Stimulated activated CD8-positive, alpha-beta memory T cell treated with anti-CD3 and anti-CD28 coated beads, Interleukin-4, amount 100 ng/mL, for 1 hour (primary cell): ENCODE data around the gene FCAMR.

ENCODE experiments used
- DNase-seq, 2 donors: peaks; one replicate each; pipeline ENCODE4 v3.0.0-alpha.2; 2020; ENCODE audit warnings: low read depth in 2 of 2, low spot score in 1 of 2

FCAMR gene

DNA sequence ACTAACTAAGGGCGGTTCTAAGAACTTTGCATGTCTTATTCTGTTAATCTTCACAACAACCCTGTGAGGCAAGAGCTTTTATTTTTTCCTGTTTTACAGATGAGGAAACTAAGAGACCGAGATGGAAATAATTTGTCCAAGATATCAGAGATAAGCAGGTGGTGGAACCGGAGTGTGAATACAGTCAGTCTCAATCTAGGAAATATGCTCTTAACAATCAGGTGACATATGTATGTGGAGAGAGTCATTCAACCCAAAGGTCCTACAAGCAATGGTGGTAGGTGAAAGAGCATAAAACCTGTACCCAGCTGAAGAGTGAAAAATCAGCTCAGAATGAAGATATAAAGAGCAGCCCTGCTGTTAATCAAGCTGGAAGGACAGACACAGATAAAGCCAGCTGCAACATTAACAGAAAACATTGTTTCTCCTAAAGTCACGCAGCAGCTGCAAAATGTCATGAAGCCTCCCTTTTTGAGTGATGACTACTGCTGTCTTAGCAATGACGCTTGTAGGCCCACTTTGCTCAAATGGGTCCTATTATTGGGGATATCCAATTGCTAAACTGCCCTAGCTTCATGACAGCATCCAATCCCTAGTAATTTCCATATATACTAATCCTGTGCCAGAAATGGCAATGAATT, 30.5 kb upstream of the FCAMR start:
- DNase-seq, result no peak

DNA sequence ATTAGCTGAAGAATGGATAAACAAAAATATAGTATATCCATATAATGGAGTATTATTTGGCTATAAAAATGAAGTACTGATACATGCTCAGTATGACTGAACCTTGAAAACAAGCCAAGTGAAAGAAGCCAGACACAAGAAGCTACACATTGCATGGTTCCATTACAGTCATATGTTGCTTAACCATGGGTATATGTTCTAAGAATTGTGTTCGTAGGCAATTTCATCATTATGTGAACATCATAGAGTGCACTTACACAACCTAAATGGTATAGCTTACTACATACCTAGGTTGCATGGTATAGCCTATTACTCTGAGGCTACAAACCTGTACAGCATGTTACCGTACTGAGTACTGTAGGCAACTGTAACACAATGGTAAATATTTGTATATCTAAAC, 28.6 kb upstream of the FCAMR start:
- DNase-seq, result no peak

DNA sequence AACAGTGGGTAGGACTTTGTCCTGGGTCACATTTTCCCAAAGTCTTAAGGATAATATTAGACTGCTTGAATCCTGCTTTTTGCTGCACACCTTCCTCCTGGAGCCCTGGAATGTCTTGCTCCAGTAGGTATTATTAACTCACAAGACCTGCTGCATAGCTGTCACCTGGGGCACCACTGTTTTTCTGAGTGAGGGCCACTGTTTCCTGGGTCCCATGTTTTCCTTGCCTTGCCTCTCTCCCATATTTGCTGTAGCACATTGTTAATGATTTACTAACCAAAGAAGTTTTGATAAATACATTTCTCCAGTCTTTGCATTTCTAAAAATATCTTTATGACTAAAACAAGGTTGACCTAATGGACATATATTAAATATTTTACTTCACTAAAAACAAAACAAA, 22.5 kb upstream of the FCAMR start:
- no peak for DNase-seq

DNA sequence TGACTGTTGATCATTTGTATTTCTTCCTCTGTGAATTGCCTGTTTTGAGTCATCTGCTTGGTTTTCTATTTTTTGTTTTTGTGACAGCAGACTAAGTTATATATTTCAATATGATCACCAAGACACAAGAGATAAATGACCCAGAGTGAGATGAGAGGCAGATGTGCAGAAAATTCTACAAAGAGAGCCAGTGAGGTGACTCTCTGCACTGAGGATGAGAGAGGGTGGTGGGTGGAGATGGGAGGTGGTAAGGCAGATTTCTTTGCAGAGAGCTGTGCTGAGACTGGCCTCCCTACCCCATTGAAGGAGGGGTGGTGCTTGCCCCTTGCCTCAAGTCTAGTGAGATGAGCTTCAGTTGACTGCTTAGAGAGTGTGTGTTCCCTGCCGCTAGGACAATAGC, 17.6 kb upstream of the FCAMR start:
- no peak for DNase-seq

DNA sequence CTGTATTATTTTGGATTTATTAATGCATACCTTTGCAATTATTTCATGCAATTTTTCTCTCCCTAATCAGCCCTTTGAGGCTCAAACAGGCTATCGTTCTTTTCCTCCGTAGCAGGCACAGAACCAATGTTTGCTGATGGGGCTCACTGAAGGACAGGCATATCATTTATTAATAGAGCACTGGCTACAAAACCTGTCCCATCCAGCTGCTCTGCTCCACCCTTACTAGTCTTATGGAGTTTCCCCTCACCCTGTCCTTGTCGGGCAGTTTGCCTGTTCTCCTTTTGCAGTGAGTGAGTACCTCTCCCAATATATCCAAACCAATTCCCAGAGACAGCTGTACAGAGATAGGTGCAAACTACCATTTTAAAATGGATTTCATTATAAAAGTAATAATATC, 16.6 kb upstream of the FCAMR start:
- DNase-seq, result no peak

DNA sequence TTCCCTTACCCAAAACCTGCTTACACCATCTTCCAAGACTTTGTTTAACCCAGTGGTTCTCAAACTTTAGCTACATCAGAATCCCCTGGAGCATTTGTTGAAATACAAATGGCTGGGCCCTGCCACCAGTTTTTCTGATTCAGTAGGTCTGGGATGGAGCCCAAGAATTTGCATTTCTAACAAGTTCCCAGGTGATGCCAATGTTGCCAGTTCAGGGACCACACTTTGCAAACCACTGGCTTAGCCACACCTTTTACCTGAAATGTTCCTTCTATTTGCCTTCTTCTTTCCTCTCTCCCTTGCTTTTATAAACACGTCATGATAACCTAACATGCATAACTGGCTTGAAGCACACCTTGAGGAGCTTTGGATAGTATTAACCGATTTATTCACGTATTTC, 16.1 kb upstream of the FCAMR start:
- DNase-seq, result no peak

DNA sequence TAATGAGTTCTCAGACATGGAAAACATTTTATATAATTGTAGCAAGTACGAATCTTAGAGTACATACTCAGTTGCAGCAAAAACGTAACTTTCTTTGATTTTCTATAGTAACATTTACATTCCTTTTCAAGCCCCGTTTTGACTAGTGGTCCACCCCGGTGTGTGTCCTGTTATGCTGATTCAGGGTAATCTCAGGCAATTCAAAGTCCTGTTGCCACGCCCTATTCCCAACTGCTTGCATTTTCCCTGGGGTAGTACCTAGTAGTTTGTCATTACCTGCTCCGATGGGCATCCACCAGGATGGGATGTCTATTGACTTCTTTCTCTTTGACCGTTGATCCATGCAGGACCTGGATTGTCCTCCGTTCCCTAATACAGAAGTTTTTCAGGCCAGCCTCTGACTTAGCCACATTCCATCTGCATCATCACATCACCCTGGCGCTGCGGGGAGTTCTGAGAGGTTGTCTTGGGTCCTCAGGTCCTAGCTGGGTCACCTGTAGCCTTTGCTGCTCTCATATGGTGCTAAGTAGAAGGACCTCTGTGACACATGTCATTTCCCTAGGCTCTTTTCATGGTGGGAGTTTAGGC, 15.0 kb upstream of the FCAMR start:
- DNase-seq, result no peak

DNA sequence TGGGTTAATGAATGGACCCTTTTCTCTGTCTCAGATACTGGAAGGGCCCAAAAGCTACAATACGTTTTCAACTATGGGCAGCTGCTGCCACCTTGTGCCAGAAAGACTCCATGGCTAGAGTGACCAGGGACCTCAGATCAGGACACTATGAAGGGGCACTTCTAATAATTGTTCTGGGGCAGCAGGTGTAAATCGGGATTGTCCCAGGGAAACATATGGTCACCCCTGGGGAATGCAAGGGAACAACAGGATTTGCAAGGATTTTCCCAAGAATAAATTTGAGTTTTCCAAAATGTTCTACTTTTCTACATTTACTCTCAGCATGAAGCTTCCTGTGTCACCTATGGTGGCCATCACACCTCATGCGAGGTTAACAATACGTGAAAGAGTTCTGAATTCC, 12.0 kb upstream of the FCAMR start:
- peak; percentile 16 to 22 for DNase-seq

DNA sequence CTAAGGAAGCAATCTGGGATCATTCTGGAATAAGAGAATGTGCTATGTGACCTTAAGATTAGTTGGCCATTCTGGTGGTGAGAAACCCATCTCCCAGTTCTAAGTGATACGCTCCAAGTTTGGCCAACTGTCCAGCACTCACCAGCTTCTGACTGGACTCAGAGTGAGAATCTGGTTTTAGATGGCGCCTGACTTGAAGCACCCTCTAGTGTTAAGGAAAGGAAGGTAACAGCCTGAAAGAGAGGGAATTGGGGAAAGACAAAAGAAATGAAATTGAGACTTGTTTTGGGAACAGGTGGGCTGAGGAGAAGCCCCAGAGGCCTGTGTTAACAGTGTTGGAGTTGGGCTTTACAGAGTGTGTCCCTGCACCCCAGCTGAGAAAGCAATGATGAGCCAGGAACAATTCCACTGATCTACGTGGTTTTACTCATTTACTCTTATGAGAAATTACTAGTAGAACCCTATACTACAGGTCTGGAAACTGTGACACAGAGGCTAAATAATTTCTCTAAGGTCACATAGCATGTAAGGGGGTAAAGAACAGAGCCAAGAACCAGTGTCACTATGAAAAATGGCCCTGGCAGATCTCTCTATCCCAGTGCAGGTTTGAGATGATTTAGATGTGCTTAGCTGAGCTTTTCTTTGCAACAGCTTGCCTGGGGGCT, 9.3 kb upstream of the FCAMR start:
- DNase-seq, result no peak

DNA sequence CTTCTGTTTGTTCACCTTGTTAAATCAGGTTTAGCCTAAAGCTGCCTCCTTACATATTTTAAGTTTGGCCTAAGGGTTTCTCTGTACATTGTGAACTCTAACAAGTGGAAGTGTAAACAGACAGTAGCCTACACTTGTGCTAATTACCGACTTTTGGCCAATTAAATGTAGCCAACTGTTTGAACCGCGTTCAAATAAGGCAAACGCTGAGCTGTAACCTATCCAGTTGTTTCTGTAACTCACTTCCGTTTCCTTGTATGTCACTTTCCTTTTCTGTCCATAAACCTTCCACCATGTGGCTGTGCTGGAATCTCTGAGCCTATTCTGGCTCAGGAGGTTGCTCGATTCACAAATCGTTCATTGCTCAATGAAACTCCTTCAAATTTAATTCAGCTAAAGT, 8.0 kb upstream of the FCAMR start:
- DNase-seq, result no peak

DNA sequence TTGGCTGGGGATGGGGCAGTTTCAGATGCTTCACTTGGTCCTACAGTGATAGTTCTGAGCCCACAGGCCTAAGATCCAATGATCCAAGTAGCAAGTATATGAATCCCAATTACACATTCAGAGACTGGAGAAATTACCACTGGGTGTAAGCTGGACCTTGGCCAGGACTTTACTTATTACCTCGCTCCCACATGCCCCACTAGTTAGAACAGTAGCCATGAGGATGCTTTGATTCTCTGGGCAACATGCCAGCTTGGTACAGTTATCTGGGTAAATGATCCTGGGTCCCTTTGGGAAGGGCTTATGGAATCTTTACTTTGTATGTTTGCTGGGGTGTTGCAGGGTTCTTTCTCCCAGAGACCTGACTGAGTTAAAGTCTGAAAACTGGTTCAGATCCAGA, 5.0 kb upstream of the FCAMR start:
- no peak for DNase-seq

DNA sequence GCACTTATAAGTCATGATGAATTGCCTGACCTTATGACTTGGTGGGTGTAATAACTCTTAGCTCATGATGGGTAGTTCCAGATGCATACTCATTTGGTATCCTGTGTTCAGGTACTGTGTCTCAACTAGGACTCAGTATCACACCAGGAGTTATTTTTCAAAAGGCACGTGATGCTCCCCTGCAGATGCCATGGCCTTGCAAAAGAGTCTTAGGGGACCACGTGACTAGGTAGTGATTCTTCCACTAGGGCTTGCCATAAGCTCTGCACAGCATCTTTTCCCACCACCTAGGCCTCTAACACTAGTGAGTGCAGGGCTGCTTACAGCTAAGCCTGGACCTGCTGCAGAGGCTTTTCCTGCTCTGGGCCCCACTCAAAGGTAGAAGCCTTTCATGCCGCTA, 3.9 kb upstream of the FCAMR start:
- DNase-seq, result no peak

DNA sequence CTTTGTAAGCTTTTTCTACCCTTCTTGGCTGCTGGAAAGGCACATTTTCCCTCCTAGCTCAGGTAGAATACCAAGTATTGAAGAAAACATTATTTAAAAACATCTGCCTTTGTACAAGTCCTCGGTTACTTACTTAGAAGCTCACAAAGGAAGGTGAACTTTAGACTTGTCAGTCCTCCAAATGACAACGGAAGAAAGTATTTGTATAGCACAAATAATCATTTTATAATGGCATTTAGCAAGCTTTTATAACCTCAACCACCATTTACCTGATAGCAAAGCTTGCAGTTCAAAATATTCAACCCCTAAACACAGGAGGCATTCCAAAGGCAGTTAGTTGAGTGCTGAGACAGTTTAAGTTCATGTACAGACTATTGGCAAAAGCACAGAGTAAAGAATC, 2.5 kb upstream of the FCAMR start:
- no peak for DNase-seq

DNA sequence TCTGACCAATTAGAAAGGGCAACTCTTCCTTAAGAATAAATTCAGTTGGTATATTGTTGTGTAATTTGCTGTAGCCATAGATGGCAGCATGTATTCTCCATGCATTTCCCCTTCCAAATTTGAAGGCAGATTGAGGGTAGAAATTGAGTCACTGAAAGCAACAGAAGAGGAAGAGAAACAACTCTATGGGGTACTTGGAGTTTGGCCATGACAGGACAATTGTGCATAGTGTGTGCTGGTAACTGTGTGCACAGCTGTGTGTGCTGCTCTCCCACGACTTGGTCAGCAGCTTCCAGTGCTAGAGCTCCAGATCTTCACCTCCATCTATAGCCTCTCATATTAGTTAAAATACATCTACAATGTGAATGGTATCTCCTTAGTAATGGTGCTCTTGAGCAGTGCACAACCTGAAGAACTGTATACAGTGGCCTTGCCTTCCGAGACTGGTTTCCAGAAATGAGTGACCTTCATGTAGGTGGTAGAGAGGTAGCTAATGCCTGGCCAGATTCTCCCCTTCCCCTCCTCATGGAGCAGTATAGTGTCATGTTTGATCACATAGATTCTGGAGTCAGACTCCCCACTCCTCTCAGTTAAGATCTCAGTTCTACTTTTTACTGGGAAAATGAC, 882 bp upstream of the FCAMR start:
- DNase-seq, result no peak

DNA sequence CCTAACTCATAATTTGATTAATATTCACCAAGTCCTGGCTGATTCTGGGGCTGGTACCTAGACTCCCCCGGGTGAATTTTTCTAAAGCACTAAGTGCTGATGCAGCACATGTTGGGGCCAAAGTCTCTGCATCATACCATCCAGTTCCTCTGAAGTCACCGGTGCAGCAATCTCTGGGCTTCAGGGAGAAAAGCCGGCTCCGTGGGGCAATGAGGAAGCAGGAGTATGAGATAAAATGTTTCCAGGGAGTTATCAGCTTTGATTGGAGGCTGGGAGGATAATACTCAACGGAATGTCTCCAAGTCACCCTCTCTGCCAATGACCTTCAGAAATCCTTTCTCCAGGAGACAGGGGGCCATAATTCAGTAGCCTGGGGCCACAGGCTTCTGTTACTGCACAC, 1.2 kb downstream of the FCAMR start:
- DNase-seq, result no peak

DNA sequence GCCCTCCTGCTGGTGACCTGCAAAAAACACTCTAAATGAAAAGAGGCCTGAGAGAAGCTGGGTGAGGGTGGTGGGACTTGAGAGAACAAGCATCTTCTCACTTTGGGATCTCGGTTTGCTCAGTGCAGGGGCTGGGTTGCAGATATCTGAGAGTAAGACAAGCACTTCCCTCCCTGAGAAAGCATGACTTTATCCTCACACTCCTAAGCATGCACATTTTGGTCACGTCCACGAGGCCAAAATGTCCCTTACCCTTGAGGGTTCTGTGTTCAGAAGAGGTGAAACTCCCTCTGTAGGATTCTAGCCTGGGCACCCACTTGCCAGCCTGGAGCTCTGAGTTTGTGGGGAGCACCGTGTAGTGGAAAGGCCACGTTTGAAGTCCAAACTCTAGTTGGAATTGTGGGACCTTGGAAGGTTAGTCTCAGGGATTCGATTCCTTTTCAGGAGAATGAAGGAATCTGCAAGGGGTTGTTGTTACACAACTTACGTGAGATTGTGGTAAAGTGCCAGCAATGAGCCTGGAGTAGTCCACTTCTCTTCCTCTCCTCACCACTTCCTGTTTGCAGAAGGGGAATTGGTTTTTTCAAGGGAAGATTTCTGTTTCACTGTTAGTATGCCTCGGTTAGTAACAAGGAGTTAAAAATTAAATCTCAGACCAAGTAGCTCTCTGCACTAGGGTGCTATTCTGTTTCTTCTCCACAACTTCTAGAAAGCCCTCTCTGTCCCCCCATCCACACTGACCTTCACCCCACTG, 3.0 kb downstream of the FCAMR start:
- no peak for DNase-seq

DNA sequence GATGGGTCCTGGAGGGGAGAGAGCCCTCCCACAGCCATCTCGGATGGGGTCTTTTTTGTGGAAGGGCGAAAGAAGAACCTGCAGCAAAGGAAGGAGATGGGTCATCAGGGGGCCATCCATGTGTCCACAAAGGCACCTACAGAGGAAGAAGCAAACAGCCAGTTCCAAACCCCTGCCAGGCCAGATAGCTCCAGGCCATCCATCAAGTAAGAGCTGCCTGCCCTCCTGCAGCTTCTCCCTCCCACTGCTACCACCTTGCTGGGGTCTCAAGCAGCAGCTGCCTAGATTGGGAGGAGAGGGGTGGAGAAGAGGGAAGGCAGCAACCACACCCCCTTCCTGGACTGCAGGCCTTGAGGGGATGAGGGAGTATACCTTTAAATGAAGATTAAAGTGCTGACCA, 4.5 kb downstream of the FCAMR start:
- no peak for DNase-seq

DNA sequence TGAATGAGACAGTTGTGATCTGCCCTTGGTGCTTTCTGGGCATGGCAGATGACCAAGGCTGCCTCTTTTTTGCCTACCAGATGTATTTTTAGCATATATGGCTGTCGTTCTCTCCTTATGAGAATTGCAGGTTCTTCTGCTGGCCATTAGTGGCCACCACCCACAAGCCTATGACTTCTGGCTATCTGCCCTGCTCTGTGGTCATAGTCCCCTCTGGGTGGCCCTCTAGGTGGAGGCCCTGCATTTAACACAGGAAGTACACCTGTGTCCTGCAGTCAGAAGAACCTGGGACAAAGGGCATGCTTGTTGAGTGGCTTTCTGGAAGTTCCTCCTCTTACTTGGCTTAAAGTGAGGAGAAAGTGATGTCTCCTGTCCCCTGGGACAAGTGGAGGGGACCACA, 6.5 kb downstream of the FCAMR start:
- DNase-seq, result no peak

DNA sequence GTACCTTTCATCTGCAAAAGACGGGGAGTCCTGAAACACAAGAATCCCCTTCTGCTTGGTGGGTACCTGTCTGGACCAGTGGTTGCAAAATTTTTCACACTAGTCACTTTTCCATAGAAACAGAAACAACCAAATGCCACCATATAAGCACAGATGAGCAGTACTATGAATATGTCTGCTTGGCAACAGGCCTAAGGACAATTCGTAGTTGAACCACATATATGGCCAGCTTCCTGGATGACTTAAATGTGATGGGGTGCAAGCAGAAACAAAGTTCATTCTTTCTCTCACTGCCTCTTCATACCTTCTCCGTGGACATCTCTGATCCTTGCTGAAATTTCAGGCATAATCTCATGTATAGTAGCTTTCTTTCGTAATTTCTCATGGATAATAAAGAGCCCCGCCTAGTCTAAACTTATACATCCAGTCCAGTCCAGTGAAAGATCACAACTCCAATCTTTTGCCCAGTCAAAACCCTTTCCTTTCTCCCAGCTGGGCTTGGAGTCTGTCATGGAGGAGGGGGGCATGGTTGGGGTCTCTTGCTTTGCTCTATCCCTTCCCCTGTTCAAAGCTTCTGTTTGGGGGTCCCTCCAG, 7.0 kb downstream of the FCAMR start:
- DNase-seq, result no peak

DNA sequence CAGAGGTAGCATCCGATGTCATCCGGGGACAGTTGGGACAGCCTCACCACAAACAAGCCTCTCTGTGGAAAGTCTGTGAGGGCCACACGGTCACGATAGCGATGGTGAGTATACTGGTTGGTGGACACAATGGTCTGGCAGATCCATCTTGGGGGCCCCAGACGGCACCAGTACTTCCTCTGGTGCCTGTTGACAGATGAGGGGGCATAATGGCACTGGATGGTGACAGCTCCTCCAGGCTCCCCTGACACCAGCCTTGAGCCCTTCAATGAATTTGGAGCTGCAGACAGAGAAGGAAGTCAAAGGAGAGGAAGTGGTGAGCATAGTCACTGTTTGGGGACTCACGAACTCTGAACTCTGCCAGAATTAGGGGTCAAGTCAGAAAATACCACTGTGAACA, 8.0 kb downstream of the FCAMR start:
- DNase-seq, result no peak

DNA sequence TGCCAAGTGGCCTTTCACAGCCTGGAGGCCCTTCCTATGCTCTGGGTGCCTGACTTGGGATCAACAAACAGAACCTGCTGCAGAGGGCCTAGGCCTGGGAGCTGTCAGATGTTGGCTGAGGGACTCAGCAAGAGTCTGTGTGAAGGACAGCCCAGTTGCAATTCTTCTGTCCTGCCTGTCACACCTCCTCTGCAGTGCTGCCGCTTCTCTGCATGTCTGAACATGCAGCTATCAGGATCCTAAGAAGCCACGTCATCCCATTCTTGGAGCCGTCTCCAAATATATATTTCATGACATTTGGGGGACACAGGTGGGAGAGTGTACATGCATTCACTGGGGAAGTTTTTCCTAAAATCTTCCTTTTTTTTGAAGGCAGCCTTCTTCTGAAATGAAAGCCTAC, 8.6 kb downstream of the FCAMR start:
- DNase-seq, result no peak
